H9 (cell line): Measurements from ENCODE around the gene AKAP12. TPM values are rescaled to one million over a fixed set of nuclear protein-coding genes. Genes with fewer than 3 reads are reported as not detected.

Source experiments
- DNase-seq: peaks from one replicate; pipeline ENCODE4 v3.0.0-alpha.2; 2017
- H2AFZ ChIP-seq: one replicate; pipeline ENCODE4 v1.6.1; 2013; ENCODE audit warnings: mild to moderate bottlenecking, low read length, control low read depth, moderate library complexity
- H2AK5ac ChIP-seq: 2 replicates; pipeline ENCODE4 v1.6.1; 2013; ENCODE audit warnings: low read length, control low read depth, mixed read lengths; ENCODE audit not compliant: insufficient read length
- H2BK120ac ChIP-seq: one replicate; pipeline ENCODE4 v1.6.1; 2013; ENCODE audit warnings: low read depth, mild to moderate bottlenecking, low read length, control low read depth, inconsistent platforms; ENCODE audit not compliant: poor library complexity, severe bottlenecking
- H2BK12ac ChIP-seq: 2 replicates; pipeline ENCODE4 v1.6.1; 2013; ENCODE audit warnings: low read length, control low read depth, mixed read lengths, low read depth; ENCODE audit not compliant: insufficient read length
- H2BK15ac ChIP-seq: 2 replicates; pipeline ENCODE4 v1.6.1; 2013; ENCODE audit warnings: low read depth, low read length, control low read depth
- H2BK20ac ChIP-seq: one replicate; pipeline ENCODE4 v1.6.1; 2013; ENCODE audit warnings: low read depth, mild to moderate bottlenecking, low read length, control low read depth, inconsistent platforms; ENCODE audit not compliant: poor library complexity, severe bottlenecking
- H2BK5ac ChIP-seq: 2 replicates; pipeline ENCODE4 v1.6.1; 2013; ENCODE audit warnings: low read length, control low read depth, mixed read lengths; ENCODE audit not compliant: insufficient read length
- H3K14ac ChIP-seq: 2 replicates; pipeline ENCODE4 v1.6.1; 2013; ENCODE audit warnings: low read length, control low read depth; ENCODE audit not compliant: insufficient read depth
- H3K18ac ChIP-seq: 2 replicates; pipeline ENCODE4 v1.6.1; 2013; ENCODE audit warnings: low read depth, mild to moderate bottlenecking, mixed read lengths, low read length, control low read depth; ENCODE audit not compliant: insufficient read length
- H3K23ac ChIP-seq: 2 replicates; pipeline ENCODE4 v1.6.1; 2013; ENCODE audit warnings: low read length, control low read depth, mixed read lengths, low read depth; ENCODE audit not compliant: insufficient read length
- H3K23me2 ChIP-seq: 2 replicates; pipeline ENCODE4 v1.6.1; 2013; ENCODE audit warnings: low read depth, mild to moderate bottlenecking, mixed read lengths, low read length, control low read depth; ENCODE audit not compliant: insufficient read length, poor library complexity, severe bottlenecking
- H3K27ac ChIP-seq: 2 replicates; pipeline ENCODE4 v1.5.1; 2013; ENCODE audit warnings: low read length, control low read depth, mixed read lengths, low read depth; ENCODE audit not compliant: insufficient read length
- H3K27me3 ChIP-seq: 2 replicates; pipeline ENCODE4 v1.6.1; 2013; ENCODE audit warnings: low read length, control low read depth, inconsistent platforms; ENCODE audit not compliant: insufficient read depth
- H3K4ac ChIP-seq: 2 replicates; pipeline ENCODE4 v1.6.1; 2013; ENCODE audit warnings: low read depth, mild to moderate bottlenecking, control low read depth, inconsistent platforms, low read length, moderate library complexity
- H3K4me1 ChIP-seq: 2 replicates; pipeline ENCODE4 v1.6.1; 2013; ENCODE audit warnings: low read length, control low read depth, inconsistent platforms; ENCODE audit not compliant: insufficient read depth
- H3K4me2 ChIP-seq: 2 replicates; pipeline ENCODE4 v1.6.1; 2013; ENCODE audit warnings: low read length, control low read depth, mixed read lengths; ENCODE audit not compliant: insufficient read length, insufficient read depth
- H3K56ac ChIP-seq: 2 replicates; pipeline ENCODE4 v1.6.1; 2013; ENCODE audit warnings: low read depth, mild to moderate bottlenecking, mixed read lengths, low read length, control low read depth; ENCODE audit not compliant: insufficient read length
- H3K79me1 ChIP-seq: 2 replicates; pipeline ENCODE4 v1.6.1; 2013; ENCODE audit warnings: low read depth, mild to moderate bottlenecking, moderate library complexity, low read length, control low read depth, inconsistent platforms; ENCODE audit not compliant: insufficient read depth, poor library complexity, severe bottlenecking
- H3K79me2 ChIP-seq: 2 replicates; pipeline ENCODE4 v1.6.1; 2013; ENCODE audit warnings: low read length, control low read depth, inconsistent platforms; ENCODE audit not compliant: insufficient read depth
- H3K9ac ChIP-seq: 2 replicates; pipeline ENCODE4 v1.6.1; 2013; ENCODE audit warnings: low read length, control low read depth, mixed read lengths; ENCODE audit not compliant: insufficient read length; ENCODE audit errors: extremely low read depth
- H3K9me3 ChIP-seq: one replicate; pipeline ENCODE4 v1.6.1; 2013; ENCODE audit warnings: low read depth, low read length, inconsistent platforms; ENCODE audit not compliant: control insufficient read depth
- H3T11ph ChIP-seq: one replicate; pipeline ENCODE4 v1.6.1; 2013; ENCODE audit warnings: mild to moderate bottlenecking, low read length, control low read depth, inconsistent platforms
- H4K20me1 ChIP-seq: one replicate; pipeline ENCODE4 v1.6.1; 2013; ENCODE audit not compliant: control insufficient read depth, insufficient read length, insufficient read depth
- H4K5ac ChIP-seq: 2 replicates; pipeline ENCODE4 v1.6.1; 2013; ENCODE audit warnings: low read depth, mild to moderate bottlenecking, mixed read lengths, low read length, control low read depth; ENCODE audit not compliant: insufficient read length
- H4K8ac ChIP-seq: replicated peaks from 2 replicates; pipeline ENCODE4 v1.6.1; 2013; ENCODE audit warnings: low read length, control low read depth, mixed read lengths, low read depth; ENCODE audit not compliant: insufficient read length
- H4K91ac ChIP-seq: 2 replicates; pipeline ENCODE4 v1.6.1; 2013; ENCODE audit warnings: low read depth, mild to moderate bottlenecking, moderate library complexity, mixed read lengths, low read length, control low read depth; ENCODE audit not compliant: insufficient read length
- H3K27ac Mint-ChIP-seq, 3 experiments: 2 replicates in 2 of 3; 3 replicates in 1 of 3; pipeline ENCODE4 v1.8.0; 2020 to 2021; ENCODE audit warnings: mixed read lengths in 3 of 3, mild to moderate bottlenecking in 1 of 3, moderate library complexity in 1 of 3
- H3K27me3 Mint-ChIP-seq: 2 replicates; pipeline ENCODE4 v1.8.0; 2021; ENCODE audit warnings: low read depth, mild to moderate bottlenecking, moderate library complexity, mixed read lengths
- H3K36me3 Mint-ChIP-seq, 3 experiments: 2 replicates in 2 of 3; 3 replicates in 1 of 3; pipeline ENCODE4 v1.8.0; 2020 to 2021; ENCODE audit warnings: low read depth in 3 of 3, mixed read lengths in 3 of 3; ENCODE audit not compliant: insufficient read depth in 1 of 3
- H3K4me1 Mint-ChIP-seq, 2 experiments: 2 replicates each; pipeline ENCODE4 v1.8.0; 2020; ENCODE audit warnings: mixed read lengths in 2 of 2
- H3K4me3 Mint-ChIP-seq, 2 experiments: 2 replicates in 1 of 2; 3 replicates in 1 of 2; pipeline ENCODE4 v1.8.0; 2020 to 2021; ENCODE audit warnings: mild to moderate bottlenecking in 2 of 2, mixed read lengths in 2 of 2, moderate library complexity in 1 of 2
- H3K9me3 Mint-ChIP-seq, 2 experiments: 2 replicates in 1 of 2; 3 replicates in 1 of 2; pipeline ENCODE4 v1.8.0; 2020; ENCODE audit warnings: mild to moderate bottlenecking in 2 of 2, mixed read lengths in 2 of 2, moderate library complexity in 1 of 2
- CTCF ChIP-seq: fragments of 200-600 bp; sonication (generic); conservative IDR thresholded peaks from 3 replicates; pipeline ENCODE4 v1.8.0; 2021; ENCODE audit warnings: antibody characterized with exemption, mild to moderate bottlenecking
- WGBS: extraction: QIAGEN DNeasy Blood & Tissue Kit; methylation state at CpG from one replicate; pipeline ENCODE4 v1.1.7; 2013; ENCODE audit warnings: missing lambda C conversion rate, low lambda C conversion rate, mixed read lengths; ENCODE audit not compliant: insufficient read length; ENCODE audit errors: extremely low coverage; 5-methylcytosine and 5-hydroxymethylcytosine counted together
- total RNA-seq: library from RNA; stranded (reverse); gene quantifications from 2 replicates; pipeline ENCODE4 v1.2.1, GENCODE V29; 2021

AKAP12 gene
- total RNA-seq, 1 experiment from 2014 or later: 52.3 TPM

GRCh38 chr6:151317103-151317994 lies 77.6 kb downstream of the AKAP12 start:
- no peak overlapping the region for H2BK120ac ChIP-seq
- TF ChIP-seq CTCF: no peak
- Mint-ChIP-seq H3K27me3 (no peaks in the 10 kb centered on the region), H3K36me3 (peaks cover 10 to 24% (median 13%) of the 10 kb centered on the region in 3 experiments; a peak in 5 of 7 replicates), H3K9me3 (no peaks in the 10 kb centered on the region; a peak in 1 of 5 replicates), H3K4me1 (peaks cover 12 to 13% of the 10 kb centered on the region in 2 experiments), H3K27ac (peak overlapping the region in 1 of 3 experiments; percentile 14; a peak in 2 of 7 replicates), H3K4me3 (no peak overlapping the region)
- no peaks in the 10 kb centered on the region for H4K20me1 ChIP-seq
- no peak overlapping the region for H3K27ac ChIP-seq
- no peak overlapping the region for H2BK12ac ChIP-seq
- H3K56ac ChIP-seq: no peak overlapping the region
- H3K18ac ChIP-seq: no peak overlapping the region
- no CpG with 5 or more reads among the region's 2 CpGs for WGBS
- no peak overlapping the region for H2BK5ac ChIP-seq
- H3K79me1 ChIP-seq: no peaks in the 10 kb centered on the region
- no peaks in the 10 kb centered on the region for H3K27me3 ChIP-seq
- H4K91ac ChIP-seq: no peak overlapping the region
- H2AK5ac ChIP-seq: no peak overlapping the region
- H2BK15ac ChIP-seq: no peak overlapping the region
- H3K14ac ChIP-seq: no peak overlapping the region
- H3K23ac ChIP-seq: no peak overlapping the region
- no peak overlapping the region for H3T11ph ChIP-seq
- H2BK20ac ChIP-seq: no peak overlapping the region
- H3K4me1 ChIP-seq: no peaks in the 10 kb centered on the region
- H3K4me2 ChIP-seq: no peak overlapping the region
- H3K79me2 ChIP-seq: no peaks in the 10 kb centered on the region
- no peak overlapping the region for H3K9ac ChIP-seq
- no peak overlapping the region for H4K8ac ChIP-seq
- H3K9me3 ChIP-seq: no peaks in the 10 kb centered on the region
- no peak overlapping the region for H4K5ac ChIP-seq
- H2AFZ ChIP-seq: no peak overlapping the region
- no peak for DNase-seq
- H3K4ac ChIP-seq: no peak overlapping the region
- H3K23me2 ChIP-seq: no peaks in the 10 kb centered on the region
